ENCODE results near the gene PA2G4. TPM values are rescaled to one million over a fixed set of nuclear protein-coding genes. Genes with fewer than 3 reads are reported as not detected.

The PA2G4 gene
- total and polyA plus RNA-seq, 2 of the 4 experiments (the other 2 are of a cell fraction): 158 to 198 TPM

DNA sequence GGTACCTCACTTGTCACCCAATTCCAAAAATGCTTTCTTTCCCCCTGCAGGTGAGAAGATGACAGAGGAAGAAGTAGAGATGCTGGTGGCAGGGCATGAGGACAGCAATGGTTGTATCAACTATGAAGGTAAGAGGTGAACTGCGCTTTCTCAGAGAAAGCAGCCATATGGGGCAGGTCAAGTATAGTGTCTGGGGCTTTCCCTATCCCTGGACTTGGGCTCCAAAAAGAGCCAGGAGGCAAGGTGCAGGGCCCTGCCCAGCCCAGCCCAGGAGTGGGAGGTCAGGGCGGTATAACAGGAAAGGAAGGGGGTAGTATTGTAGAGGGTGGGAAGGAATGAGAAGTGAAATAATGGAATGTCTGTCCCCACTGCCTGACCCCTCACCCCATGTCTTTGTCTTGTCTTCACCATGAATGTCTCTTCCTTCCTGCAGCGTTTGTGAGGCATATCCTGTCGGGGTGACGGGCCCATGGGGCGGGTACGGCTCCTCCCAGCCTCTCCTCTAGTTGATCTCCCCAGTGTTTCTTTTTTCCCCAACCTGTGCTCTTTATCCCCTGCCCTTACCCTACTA is 55.9 kb downstream of the PA2G4 start:
- WGBS, 2 experiments (ENCODE audit: extremely low coverage in 2 of 2, insufficient read length in 1 of 2): no CpG with 5 or more reads among the region's 7 CpGs
- DNase-seq (peak; percentile 35), ATAC-seq (ENCODE audit: low read depth) (no peak)
- H3K27ac ChIP-seq (ENCODE audit: insufficient read depth, low read length): peak overlapping the region; percentile 90
- peak overlapping the region; percentile 85 for H2AK9ac ChIP-seq (replicated peaks; ENCODE audit: low read depth, low read length, poor library complexity)
- ChIA-PET CTCF (no interaction called here), POLR2A (ENCODE audit: unreplicated experiment) (interaction anchor here (0.6 kb wide), 1 partner anchor 9 kb away, joined by 3 read pairs; no protein-coding TSS in a partner anchor)
- peak overlapping the region; percentile 72 to 79; a peak in 3 of 4 replicates for H4K8ac ChIP-seq (ENCODE audit: low read depth in 2 of 2, low read length in 2 of 2)
- H4K20me1 ChIP-seq (ENCODE audit: insufficient read depth, low read length): peaks cover 64% of the 10 kb centered on the region
- no peak overlapping the region for H4K5ac ChIP-seq (ENCODE audit: low read depth, low read length)
- peak overlapping the region; percentile 100 for H3K9ac ChIP-seq (ENCODE audit: low read depth, low read length)
- H3K56ac ChIP-seq (ENCODE audit: extremely low read depth, insufficient read depth, low read length): peak overlapping the region; percentile 99
- no peak overlapping the region for H2BK120ac ChIP-seq (ENCODE audit: low read depth, low read length)
- H2BK5ac ChIP-seq (ENCODE audit: low read depth, low read length, poor library complexity, severe bottlenecking): peak overlapping the region; percentile 91
- H4K91ac ChIP-seq (ENCODE audit: insufficient read depth, low read depth, low read length): no peak overlapping the region
- no peak overlapping the region for H2BK20ac ChIP-seq (ENCODE audit: low read depth, low read length)
- H3K79me1 ChIP-seq (ENCODE audit: low read depth in 1 of 2, low read length in 2 of 2): peaks cover 14 to 53% of the 10 kb centered on the region in 2 experiments
- dilution Hi-C loops (cut with HindIII; ENCODE audit: low sequenced_read_pairs, unreplicated experiment) (no loop called here), intact Hi-C loops (cut with micrococcal nuclease) (no loop called here), in situ Hi-C loops (cut with MboI; ENCODE audit: low sequenced_read_pairs) (no loop called here)
- peak overlapping the region; percentile 69; the same call in 1 of the 2 replicates for H2AK5ac ChIP-seq (ENCODE audit: low read depth, low read length)
- peak overlapping the region; percentile 98 for H3K4me2 ChIP-seq (ENCODE audit: low read depth, low read length)
- H3K27me3 ChIP-seq (ENCODE audit: control insufficient read depth, insufficient read depth, low read length): no peaks in the 10 kb centered on the region
- peaks cover 15% of the 10 kb centered on the region for H3K4me1 ChIP-seq (ENCODE audit: control insufficient read depth, insufficient read depth, low read length)
- peak overlapping the region; percentile 97 for H3K4ac ChIP-seq (ENCODE audit: low read depth, low read length)
- no peaks in the 10 kb centered on the region for H3K9me3 ChIP-seq (ENCODE audit: control insufficient read depth, insufficient read depth, low read length)
- no peak overlapping the region for H3K18ac ChIP-seq (ENCODE audit: low read depth, low read length)
- peaks cover 2% of the 10 kb centered on the region; the same call in 1 of the 2 replicates for H3K9me1 ChIP-seq (ENCODE audit: insufficient read depth, low read length)
- H2BK15ac ChIP-seq (ENCODE audit: low read depth, low read length): peak overlapping the region; percentile 14; the same call in 1 of the 3 replicates
- peak; percentile 57 for TF ChIP-seq POLR2A (IDR thresholded peaks at IDR 0.05; ENCODE audit: low read depth, low read length)
- no peak for TF ChIP-seq FOS (IDR thresholded peaks at IDR 0.05; ENCODE audit: low read depth, low read length)
- TF ChIP-seq BHLHE40 (IDR thresholded peaks at IDR 0.05; ENCODE audit: low read depth, low read length): no peak
- H3K14ac ChIP-seq (replicated peaks; ENCODE audit: low read depth, low read length): peak overlapping the region; percentile 98
- no TSS peak for BruUV-seq (replicated peaks)
- H2AFZ ChIP-seq (replicated peaks; ENCODE audit: low read length, poor library complexity): peak overlapping the region; percentile 61
- peak overlapping the region; percentile 99 for H3K23ac ChIP-seq (ENCODE audit: low read depth, low read length)
- peaks cover 62% of the 10 kb centered on the region for H3K36me3 ChIP-seq (ENCODE audit: control insufficient read depth, insufficient read depth, low read length)
- H3K4me3 ChIP-seq (ENCODE audit: insufficient read depth, low read depth, low read length): peak overlapping the region; percentile 73
